Testis (tissue), 2 donors: ENCODE results near the gene CHRDL1.

ENCODE experiments used
- CTCF ChIP-seq, 3 experiments: fragments of 450-650 bp in 2 of 3; fragments of 200-600 bp in 1 of 3; sonication (generic) in 1 of 3; IDR thresholded peaks; one replicate each; pipeline ENCODE4 v1.5.1; 2016 to 2019; ENCODE audit warnings: antibody characterized with exemption in 3 of 3, mild to moderate bottlenecking in 2 of 3, moderate library complexity in 1 of 3
- POLR2A ChIP-seq: fragments of 450-650 bp; IDR thresholded peaks from one replicate; pipeline ENCODE4 v1.6.1; 2017; ENCODE audit warnings: antibody characterized with exemption, mild to moderate bottlenecking, moderate library complexity

GRCh38 chrX:110671068-110671803, 124.4 kb downstream of the CHRDL1 start:
- TF ChIP-seq CTCF (IDR thresholded peaks at IDR 0.05): no peak
- TF ChIP-seq POLR2A: no peak
